ENCODE results near the gene ANKRD11. TPM values are rescaled to one million over a fixed set of nuclear protein-coding genes. Genes with fewer than 3 reads are reported as not detected.

Gene ANKRD11
- total and polyA plus RNA-seq, 7 donors: 30.6 to 161 (median 42.8) TPM

DNA sequence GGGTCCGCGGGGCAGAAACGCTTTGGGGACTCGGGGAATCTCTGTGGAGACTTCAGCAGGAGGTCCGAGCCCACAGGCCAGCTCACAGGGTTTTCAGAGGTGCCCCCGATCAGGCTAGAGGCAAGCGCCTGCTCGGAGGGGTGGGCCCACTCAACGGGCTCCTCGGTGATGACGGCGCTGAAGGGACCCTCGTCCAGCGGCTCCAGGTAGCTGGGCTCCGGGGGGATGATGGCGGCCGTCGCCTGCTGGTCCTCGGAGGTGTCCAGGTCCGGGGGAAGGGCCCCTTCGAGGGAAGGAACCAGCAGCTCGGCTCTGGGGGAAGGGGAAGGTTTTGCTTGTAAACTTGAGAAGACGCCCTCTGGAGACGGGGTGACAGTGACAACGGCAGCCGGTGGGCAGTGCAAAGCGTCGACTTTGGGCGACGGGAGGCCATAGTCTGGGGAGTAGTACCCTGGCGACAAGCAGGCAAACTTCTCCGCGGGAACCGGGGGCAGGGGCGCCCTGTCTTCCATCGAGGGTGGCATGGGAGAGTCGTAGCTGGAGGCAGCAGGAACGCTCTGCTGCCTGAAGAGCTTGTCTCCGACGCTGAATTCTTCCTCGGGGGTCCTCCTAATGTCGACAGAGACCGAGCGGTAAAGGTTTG is 209.7 kb downstream of the ANKRD11 start:
- Histone ChIP-seq H3K27me3 (no peaks in the 10 kb centered on the region), H3K4me1 (no peaks in the 10 kb centered on the region), H3K4me3 (no peak overlapping the region), H3K36me3 (peaks cover 20 to 87% (median 40%) of the 10 kb centered on the region in 4 donors), H3K27ac (no peak overlapping the region), H3K9me3 (no peaks in the 10 kb centered on the region)
- DNase-seq: no peak
- TF ChIP-seq, protein P1, sequence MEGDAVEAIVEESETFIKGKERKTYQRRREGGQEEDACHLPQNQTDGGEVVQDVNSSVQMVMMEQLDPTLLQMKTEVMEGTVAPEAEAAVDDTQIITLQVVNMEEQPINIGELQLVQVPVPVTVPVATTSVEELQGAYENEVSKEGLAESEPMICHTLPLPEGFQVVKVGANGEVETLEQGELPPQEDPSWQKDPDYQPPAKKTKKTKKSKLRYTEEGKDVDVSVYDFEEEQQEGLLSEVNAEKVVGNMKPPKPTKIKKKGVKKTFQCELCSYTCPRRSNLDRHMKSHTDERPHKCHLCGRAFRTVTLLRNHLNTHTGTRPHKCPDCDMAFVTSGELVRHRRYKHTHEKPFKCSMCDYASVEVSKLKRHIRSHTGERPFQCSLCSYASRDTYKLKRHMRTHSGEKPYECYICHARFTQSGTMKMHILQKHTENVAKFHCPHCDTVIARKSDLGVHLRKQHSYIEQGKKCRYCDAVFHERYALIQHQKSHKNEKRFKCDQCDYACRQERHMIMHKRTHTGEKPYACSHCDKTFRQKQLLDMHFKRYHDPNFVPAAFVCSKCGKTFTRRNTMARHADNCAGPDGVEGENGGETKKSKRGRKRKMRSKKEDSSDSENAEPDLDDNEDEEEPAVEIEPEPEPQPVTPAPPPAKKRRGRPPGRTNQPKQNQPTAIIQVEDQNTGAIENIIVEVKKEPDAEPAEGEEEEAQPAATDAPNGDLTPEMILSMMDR (IDR thresholded peaks at IDR 0.05): no peak
- TF ChIP-seq POLR2AphosphoS5 (IDR thresholded peaks at IDR 0.05) (no peak), POLR2A (IDR thresholded peaks at IDR 0.05) (no peak), EP300 (IDR thresholded peaks at IDR 0.05) (no peak)
- WGBS, 2 donors: 96 to 97% methylated on average over 44 of the region's 44 CpGs
- intact Hi-C loops (cut with DNase I): no loop called here

DNA sequence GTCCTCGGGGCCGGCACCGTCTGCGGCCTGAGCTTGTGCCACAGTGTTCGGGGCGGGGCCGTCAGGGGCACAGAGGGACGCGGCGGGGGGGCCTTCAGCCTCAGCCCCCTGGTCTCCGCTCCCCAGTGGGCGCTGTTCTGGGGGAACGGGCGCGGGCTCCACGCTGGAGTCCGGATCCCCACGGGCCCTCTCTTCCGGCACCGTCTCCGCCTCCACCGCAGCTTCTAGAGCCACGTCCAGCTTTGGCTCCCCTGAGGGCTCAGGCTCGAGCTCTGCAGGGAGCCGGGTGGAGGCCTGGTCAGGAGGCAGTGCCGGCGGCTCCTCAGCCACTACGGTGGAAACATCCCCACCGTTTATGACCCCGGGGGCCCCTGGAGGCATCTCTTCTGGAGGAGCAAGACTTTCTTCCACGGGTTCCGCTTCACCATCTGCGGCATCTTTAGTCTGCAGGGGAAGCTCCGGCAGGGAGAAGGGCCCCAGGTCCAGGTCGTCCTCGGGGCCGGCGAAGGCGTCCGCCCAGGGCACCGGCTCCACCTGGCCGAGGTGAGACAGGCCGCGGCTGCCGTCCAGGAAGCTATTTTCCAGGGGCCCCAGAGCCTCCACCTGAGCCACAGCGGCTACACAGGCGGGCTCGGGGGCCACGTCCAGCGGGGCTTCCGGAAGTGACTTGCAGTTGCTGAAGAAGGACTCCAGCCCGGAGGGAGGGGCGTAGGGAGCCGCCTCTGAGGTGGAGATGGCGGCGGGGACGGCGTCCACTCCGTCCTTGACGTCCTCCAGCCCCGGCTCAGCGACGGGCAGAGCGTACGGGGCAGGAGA is 210.5 kb downstream of the ANKRD11 start:
- Histone ChIP-seq H3K4me1 (no peaks in the 10 kb centered on the region), H3K27me3 (no peaks in the 10 kb centered on the region), H3K36me3 (peaks cover 12 to 87% (median 35%) of the 10 kb centered on the region in 4 donors), H3K9me3 (no peaks in the 10 kb centered on the region), H3K27ac (no peak overlapping the region), H3K4me3 (no peak overlapping the region)
- TF ChIP-seq POLR2A (IDR thresholded peaks at IDR 0.05): no peak
- no peak for TF ChIP-seq EP300 (IDR thresholded peaks at IDR 0.05)
- TF ChIP-seq POLR2AphosphoS5 (IDR thresholded peaks at IDR 0.05): no peak
- TF ChIP-seq, protein P1 (IDR thresholded peaks at IDR 0.05): no peak
- no peak for DNase-seq
- 97% methylated on average over 65 of the region's 65 CpGs for WGBS, 2 donors
- intact Hi-C loops (cut with DNase I): no loop called here

DNA sequence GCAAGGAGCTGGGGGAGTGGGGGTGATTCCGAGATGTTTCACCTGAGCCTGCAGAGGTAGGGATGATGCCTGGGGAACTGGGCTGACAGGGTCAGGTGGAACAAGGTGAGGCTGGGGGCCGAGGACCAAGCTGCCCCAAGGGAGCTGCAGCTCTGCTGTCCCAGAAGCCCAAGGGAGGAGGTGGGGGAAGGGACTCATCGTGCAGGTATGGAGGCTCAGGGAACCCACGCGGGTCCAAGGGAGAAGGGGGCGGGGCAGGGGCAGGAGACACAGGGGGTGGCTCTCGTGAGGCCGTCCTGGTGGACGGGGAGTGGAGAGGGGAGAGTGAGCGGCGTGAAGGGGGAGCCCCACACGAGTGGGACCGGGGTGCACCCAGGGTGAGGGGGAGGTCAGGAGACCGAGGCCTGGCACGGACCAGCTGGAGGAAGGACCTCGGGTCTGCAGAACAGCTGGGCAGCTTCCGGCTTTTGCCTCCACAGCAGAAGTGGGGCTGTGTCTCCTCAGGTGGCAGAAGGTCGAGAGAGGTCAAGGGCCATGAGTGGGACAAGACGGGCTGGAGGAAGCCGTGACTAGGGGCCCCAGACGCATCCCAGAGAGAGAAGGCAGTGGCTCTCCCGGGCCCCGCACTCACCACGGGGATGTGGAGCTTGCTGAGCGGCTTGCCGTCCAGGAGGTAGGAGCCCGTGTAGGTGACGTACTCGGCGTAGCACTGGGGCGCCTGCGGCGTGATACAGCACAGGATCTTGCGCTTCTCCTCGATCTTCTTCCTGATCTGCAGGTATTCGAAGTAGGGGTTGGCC is 211.7 kb downstream of the ANKRD11 start:
- H3K27ac ChIP-seq: no peak overlapping the region
- no peaks in the 10 kb centered on the region for H3K9me3 ChIP-seq
- no peaks in the 10 kb centered on the region for H3K4me1 ChIP-seq
- no peaks in the 10 kb centered on the region for H3K27me3 ChIP-seq
- intact Hi-C loops (cut with DNase I): no loop called here
- WGBS, 2 donors: 94% methylated on average over 36 of the region's 36 CpGs
- no peak for DNase-seq
- H3K36me3 ChIP-seq: peaks cover 18 to 87% (median 41%) of the 10 kb centered on the region in 4 donors
- TF ChIP-seq EP300 (IDR thresholded peaks at IDR 0.05) (no peak), POLR2A (IDR thresholded peaks at IDR 0.05) (no peak), POLR2AphosphoS5 (IDR thresholded peaks at IDR 0.05) (no peak)
- TF ChIP-seq, protein P1 (IDR thresholded peaks at IDR 0.05): no peak
- no peak overlapping the region for H3K4me3 ChIP-seq

DNA sequence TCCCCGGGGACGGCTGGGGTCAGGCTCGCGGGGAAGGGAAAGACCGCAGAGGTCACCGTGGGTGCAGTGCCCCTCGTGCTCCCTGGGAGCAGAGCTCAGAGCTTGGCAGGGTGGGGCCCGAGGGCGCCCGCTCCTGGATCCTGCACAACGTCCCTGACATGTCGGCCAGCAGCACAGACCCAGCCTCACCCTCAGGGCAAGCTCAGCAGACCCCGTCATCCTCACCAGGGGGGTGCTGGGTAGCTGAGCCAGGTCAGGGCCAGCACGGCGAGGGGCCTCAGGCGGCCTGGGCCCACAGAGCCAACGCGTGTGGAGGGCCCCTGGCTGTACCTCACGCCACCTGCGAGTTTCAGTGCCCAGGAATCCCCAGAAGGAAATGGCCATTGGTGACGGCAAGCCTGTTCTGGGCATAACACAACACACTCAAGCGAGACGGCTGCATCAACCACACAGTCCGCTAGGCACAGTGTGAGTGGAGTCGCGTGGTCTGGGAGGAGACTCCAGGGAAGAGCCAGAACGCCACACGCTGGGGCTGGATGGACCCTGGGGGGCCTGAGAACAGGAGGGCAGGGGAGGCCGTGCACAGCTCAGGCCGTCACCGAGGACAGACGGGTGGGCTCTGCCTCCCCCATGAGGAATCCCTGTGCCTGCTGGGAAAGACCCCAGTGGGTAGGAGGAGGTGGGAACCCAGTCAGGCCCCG is 212.6 kb downstream of the ANKRD11 start:
- no peak for DNase-seq
- Histone ChIP-seq H3K27ac (no peak overlapping the region), H3K4me1 (no peaks in the 10 kb centered on the region), H3K27me3 (no peaks in the 10 kb centered on the region), H3K9me3 (no peaks in the 10 kb centered on the region), H3K4me3 (no peak overlapping the region), H3K36me3 (peaks cover 18 to 87% (median 42%) of the 10 kb centered on the region in 4 donors)
- WGBS, 2 donors: 92 to 93% methylated on average over 33 of the region's 33 CpGs
- no peak for TF ChIP-seq POLR2AphosphoS5 (IDR thresholded peaks at IDR 0.05)
- no peak for TF ChIP-seq POLR2A (IDR thresholded peaks at IDR 0.05)
- TF ChIP-seq, protein P1 (IDR thresholded peaks at IDR 0.05): no peak
- no peak for TF ChIP-seq EP300 (IDR thresholded peaks at IDR 0.05)
- intact Hi-C loops (cut with DNase I): no loop called here
